Purkinje cell (primary cell): ENCODE measurements around the gene INSL3. TPM values are rescaled to one million over a fixed set of nuclear protein-coding genes. Genes with fewer than 3 reads are reported as not detected.

ENCODE experiments used
- polyA plus RNA-seq: library from polyadenylated mRNA; unstranded; fragments of >200 nt; fragmentation: Nextera tagmentation; gene quantifications from 2 replicates; pipeline ENCODE4 v1.2.1, GENCODE V29; 2014

INSL3 gene
- not detected in 2 replicates for polyA plus RNA-seq

GRCh38 chr19:17821190-17821589, at the start of gene INSL3:
Gene INSL3, minus strand, starts transcription at chr19:17821519. Its CDS starts 13 bp downstream, at chr19:17821506.

GRCh38 chr19:17859533-17860330, 38.4 kb upstream of the INSL3 start, which contains the start of gene RPL18A:
Gene RPL18A, plus strand, starts transcription at chr19:17859910. Its CDS starts 47 bp downstream, at chr19:17859957.

GRCh38 chr19:17847538-17848366, 26.4 kb upstream of the INSL3 start, which contains the start of gene JAK3:
Gene JAK3, minus strand, starts transcription at chr19:17847982. Its CDS starts 3,565 bp downstream, at chr19:17844417.

GRCh38 chr19:17794731-17795494, 26.4 kb downstream of the INSL3 start, which contains the start of gene B3GNT3:
Gene B3GNT3, plus strand, starts transcription at chr19:17795138. Its CDS starts 12,670 bp downstream, at chr19:17807808.

Other genes with a start within 250 kb of the INSL3 start
- gene UNC13A, start 133.2 kb downstream of the INSL3 start, polyA plus RNA-seq = 3.8 and 6.4 TPM in 2 replicates
- 13.4 and 20.0 TPM in 2 replicates for gene MAP1S, start 102.0 kb downstream of the INSL3 start, polyA plus RNA-seq
- 0.10 TPM in 1 of 2 replicates, not detected in the other for gene FCHO1, start 70.0 kb downstream of the INSL3 start, polyA plus RNA-seq
- not detected in 2 replicates for gene B3GNT3, start 26.4 kb downstream of the INSL3 start, polyA plus RNA-seq
- gene JAK3, start 26.5 kb upstream of the INSL3 start, polyA plus RNA-seq = 0.19 TPM in 1 of 2 replicates, not detected in the other
- gene RPL18A, start 38.4 kb upstream of the INSL3 start, polyA plus RNA-seq = 279 and 299 TPM in 2 replicates
- not detected in 2 replicates for gene SLC5A5, start 50.4 kb upstream of the INSL3 start, polyA plus RNA-seq
- gene CCDC124, start 111.5 kb upstream of the INSL3 start, polyA plus RNA-seq = 9.3 and 16.0 TPM in 2 replicates
- 2.1 and 4.3 TPM in 2 replicates for gene KCNN1, start 145.6 kb upstream of the INSL3 start, polyA plus RNA-seq
- gene ARRDC2, start 186.7 kb upstream of the INSL3 start, polyA plus RNA-seq = 0.15 and 0.99 TPM in 2 replicates